ENCODE data around the gene THAP6.
"Not testable (repeated sequence)": the region's sequence is repeated elsewhere in the genome, so short reads cannot be mapped to it uniquely, and the experiment has no call there.

The THAP6 gene

DNA sequence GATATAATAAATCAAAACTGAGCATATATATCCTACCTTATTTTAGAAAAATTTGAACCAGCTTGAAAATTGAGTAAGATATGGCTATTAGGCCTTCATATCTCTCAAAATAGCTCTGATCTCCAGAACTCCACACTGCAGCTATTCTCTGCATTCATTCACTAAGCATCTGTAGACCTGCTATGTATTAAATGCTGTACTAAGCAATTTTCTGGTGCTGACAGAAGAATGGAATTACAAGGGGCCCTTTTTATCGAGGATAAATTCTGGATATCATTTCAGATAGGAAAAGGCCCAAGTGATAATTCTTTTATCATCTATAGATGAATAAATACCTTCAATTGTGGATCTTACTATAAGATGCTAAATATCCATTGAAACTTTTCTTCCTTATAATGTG, 1.9 kb downstream of the THAP6 start:
- in situ Hi-C loops (cut with MboI; ENCODE audit: low pct_unique_long_range_greater_than_20kb, low sequenced_read_pairs), result no loop called here
- DNase-seq, result no peak

DNA sequence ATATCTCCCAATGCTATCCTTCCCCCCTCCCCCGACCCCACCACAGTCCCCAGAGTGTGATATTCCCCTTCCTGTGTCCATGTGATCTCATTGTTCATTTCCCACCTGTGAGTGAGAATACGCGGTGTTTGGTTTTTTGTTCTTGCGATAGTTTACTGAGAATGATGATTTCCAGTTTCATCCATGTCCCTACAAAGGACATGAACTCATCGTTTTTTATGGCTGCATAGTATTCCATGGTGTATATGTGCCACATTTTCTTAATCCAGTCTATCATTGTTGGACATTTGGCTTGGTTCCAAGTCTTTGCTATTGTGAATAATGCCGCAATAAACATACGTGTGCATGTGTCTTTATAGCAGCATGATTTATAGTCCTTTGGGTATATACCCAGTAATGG, 5.2 kb downstream of the THAP6 start:
- in situ Hi-C loops (cut with MboI; ENCODE audit: low pct_unique_long_range_greater_than_20kb, low sequenced_read_pairs); DNase-seq: not testable (repeated sequence)

- no peak for DNase-seq
- in situ Hi-C loops (cut with MboI; ENCODE audit: low pct_unique_long_range_greater_than_20kb, low sequenced_read_pairs), result no loop called here
Observed at GRCh38 chr4:75525086-75525485, 10.8 kb downstream of the THAP6 start.

DNA sequence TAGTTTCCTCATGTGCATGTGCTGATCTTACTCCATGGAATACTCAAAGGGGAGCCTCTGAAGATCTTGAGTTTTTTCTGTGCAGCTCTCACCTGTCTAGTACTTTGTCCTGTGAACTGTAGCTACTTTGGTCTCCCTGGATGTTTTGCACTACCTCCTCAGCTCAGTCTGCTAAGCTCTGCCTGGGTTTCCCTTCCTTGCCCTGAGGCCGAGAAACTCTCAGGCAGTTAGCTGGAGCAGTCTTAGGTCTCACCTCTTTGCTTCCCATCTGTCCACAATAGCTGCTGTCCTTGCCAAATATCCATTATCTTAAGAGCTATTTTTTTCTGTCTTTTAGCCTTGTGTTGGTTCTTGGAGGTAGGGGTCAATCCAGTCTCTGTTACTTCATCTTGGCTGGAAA, 11.6 kb downstream of the THAP6 start:
- in situ Hi-C loops (cut with MboI; ENCODE audit: low pct_unique_long_range_greater_than_20kb, low sequenced_read_pairs), result no loop called here
- no peak for DNase-seq

DNA sequence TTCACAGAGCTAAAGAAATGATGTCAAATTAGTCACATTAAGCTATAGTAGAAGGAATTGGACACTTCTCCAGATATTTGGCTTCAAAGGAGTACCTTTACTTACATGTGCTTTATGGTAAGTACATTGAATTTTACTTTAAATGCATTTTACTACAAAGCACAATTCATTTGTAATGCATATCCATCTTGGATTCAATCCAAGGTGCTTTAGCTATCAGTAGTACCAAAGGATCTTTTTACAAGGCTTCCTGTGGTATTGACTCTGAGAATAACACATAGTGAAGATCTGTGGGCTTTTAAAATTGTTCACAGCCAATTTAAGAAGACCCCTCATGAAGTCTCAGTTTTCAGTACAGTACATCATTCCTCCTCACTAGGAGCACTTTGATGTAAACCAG, 13.2 kb downstream of the THAP6 start:
- DNase-seq, result no peak
- in situ Hi-C loops (cut with MboI; ENCODE audit: low pct_unique_long_range_greater_than_20kb, low sequenced_read_pairs), result no loop called here

- DNase-seq, result no peak
- in situ Hi-C loops (cut with MboI; ENCODE audit: low pct_unique_long_range_greater_than_20kb, low sequenced_read_pairs), result no loop called here
Observed at GRCh38 chr4:75530556-75531322, 16.5 kb downstream of the THAP6 start.

DNA sequence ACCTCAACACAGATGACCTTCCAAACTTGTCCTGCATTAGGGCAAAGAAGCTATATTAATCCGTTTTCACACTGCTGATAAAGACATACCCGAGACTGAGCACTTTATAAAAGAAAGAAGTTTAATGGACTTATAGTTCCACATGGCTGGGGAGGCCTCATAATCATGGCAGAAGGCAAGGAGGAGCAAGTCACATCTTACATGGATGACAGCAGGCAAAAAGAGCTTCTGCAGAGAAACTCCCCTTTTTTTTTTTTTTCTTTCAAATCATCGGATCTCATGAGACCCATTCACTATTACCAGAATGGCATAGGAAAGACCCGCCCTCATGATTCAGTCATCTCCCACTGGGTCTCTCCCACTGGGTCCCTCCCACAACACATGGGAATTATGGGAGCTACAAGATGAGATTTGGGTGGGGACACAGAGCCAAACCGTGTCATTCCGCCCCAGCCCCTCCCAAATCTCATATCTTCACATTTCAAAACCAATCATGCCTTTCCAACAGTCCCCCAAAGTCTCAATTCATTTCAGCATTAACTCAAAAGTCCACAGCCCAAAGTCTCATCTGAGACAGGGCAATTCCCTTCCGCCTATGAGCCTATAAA, 17.4 kb downstream of the THAP6 start:
- in situ Hi-C loops (cut with MboI; ENCODE audit: low pct_unique_long_range_greater_than_20kb, low sequenced_read_pairs); DNase-seq: not testable (repeated sequence)

GRCh38 chr4:75533339-75533887, 19.1 kb downstream of the THAP6 start:
- in situ Hi-C loops (cut with MboI; ENCODE audit: low pct_unique_long_range_greater_than_20kb, low sequenced_read_pairs); DNase-seq: not testable (repeated sequence)

DNA sequence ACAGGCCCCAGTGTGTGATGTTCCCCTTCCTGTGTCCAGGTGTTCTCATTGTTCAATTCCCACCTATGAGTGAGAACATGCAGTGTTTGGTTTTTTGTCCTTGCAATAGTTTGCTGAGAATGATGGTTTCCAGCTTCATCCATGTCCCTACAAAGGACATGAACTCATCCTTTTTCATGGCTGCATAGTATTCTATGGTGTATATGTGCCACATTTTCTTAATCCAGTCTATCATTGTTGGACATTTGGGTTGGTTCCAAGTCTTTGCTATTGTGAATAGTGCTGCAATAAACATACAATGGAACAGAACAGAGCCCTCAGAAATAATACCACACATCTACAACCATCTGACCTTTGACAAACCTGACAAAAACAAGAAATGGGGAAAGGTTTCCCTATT, 19.7 kb downstream of the THAP6 start:
- in situ Hi-C loops (cut with MboI; ENCODE audit: low pct_unique_long_range_greater_than_20kb, low sequenced_read_pairs); DNase-seq: not testable (repeated sequence)

DNA sequence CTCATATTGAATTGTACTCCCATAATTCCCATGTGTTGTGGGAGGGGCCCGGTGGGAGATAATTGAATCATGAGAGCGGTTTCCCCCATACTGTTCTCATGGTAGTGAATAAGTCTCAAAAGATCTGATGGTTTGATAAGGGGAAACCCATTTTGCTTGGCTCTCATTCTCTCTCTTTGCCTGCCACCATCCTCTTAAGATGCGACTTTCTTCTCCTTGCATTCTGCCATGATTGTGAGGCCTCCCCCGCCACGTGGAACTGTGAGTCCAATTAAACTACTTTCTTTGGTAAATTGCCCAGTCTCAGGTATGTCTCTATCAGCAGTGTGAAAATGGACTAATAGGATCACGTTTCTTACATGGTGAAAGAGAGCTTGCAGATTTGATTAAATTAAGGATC, 23.0 kb downstream of the THAP6 start:
- DNase-seq; in situ Hi-C loops (cut with MboI; ENCODE audit: low pct_unique_long_range_greater_than_20kb, low sequenced_read_pairs): not testable (repeated sequence)

- in situ Hi-C loops (cut with MboI; ENCODE audit: low pct_unique_long_range_greater_than_20kb, low sequenced_read_pairs), result no loop called here
- DNase-seq, result no peak
Observed at GRCh38 chr4:75542824-75543223, 28.6 kb downstream of the THAP6 start.

DNA sequence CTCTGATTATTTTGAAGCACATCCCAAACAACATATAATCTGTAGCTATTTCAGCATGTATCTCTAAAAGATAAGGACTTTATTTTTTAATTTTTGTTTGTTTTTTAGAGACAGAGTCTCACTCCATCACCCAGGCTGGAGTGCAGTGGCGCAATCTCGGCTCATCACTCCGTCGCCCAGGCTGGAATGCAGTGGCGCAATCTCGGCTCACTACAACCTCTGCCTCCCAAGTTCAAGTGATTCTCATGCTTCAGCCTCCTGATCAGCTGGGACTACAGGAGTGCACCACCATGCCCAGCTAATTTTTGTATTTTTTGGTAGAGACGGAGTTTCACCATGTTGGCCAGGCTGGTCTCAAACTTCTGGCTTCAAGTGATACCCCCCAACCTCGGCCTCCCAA, 29.9 kb downstream of the THAP6 start:
- DNase-seq; in situ Hi-C loops (cut with MboI; ENCODE audit: low pct_unique_long_range_greater_than_20kb, low sequenced_read_pairs): not testable (repeated sequence)

DNA sequence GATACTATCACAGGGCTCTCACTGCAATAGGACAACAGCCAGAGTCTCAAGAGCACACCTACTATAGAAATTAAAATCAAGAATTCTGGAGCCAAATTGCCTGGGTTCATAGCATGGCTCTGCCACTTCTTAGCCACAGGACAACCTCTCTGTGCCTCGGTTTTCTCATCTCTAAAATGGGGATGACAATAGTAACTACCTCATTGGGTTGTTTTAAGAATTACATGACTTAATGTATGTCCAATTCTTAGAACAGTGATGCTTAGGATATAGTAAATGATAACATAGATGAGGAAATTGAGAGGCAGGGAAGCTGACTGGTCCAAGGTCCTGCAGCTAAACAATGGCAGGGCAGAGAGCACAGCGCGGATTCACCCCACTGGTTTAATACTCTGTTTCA, 30.6 kb downstream of the THAP6 start:
- no peak for DNase-seq
- in situ Hi-C loops (cut with MboI; ENCODE audit: low pct_unique_long_range_greater_than_20kb, low sequenced_read_pairs), result no loop called here

DNA sequence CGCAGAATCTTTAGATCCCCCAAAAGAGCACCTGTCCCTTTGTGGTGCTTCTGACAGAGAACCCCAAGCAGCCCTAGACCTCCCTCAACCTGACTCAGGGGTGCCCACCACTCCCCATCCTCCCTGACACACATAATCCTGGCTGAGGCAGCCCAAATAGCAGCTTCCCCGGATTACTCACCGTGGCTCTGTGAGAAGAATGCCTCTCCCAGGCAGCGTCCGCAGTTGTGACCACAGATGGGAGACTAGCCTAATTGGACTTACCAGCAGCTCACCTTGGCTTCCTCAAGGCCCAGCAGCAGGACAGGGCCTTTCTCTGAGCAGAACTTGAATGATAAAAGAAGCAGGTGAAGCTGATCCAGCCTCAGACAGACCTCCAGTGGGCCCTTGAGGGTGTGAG, 31.3 kb downstream of the THAP6 start:
- in situ Hi-C loops (cut with MboI; ENCODE audit: low pct_unique_long_range_greater_than_20kb, low sequenced_read_pairs), result no loop called here
- no peak for DNase-seq

- in situ Hi-C loops (cut with MboI; ENCODE audit: low pct_unique_long_range_greater_than_20kb, low sequenced_read_pairs), result no loop called here
- peak; percentile 40 for DNase-seq
Observed at GRCh38 chr4:75547647-75548387, 33.5 kb downstream of the THAP6 start.

- no peak for DNase-seq
- in situ Hi-C loops (cut with MboI; ENCODE audit: low pct_unique_long_range_greater_than_20kb, low sequenced_read_pairs), result no loop called here
Observed at GRCh38 chr4:75549019-75549418, 34.7 kb downstream of the THAP6 start.

DNA sequence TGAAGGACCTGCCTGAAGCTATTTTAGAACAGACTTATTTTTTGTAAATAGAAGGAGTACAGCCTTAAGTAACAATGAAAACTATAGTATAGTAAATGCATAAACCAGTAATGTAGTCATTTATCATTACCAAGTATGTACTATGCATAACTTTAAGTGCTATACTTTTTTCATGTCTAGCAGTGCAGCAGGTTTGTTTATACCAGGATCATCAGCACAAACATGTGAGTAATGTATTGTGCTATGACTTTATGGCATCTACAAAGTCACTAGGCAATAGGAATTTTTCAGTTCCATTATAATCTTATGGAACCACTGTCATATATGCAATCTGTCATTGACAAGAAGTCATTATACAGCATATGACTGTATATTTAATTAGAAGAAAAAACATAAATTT, 38.2 kb downstream of the THAP6 start:
- no peak for DNase-seq
- in situ Hi-C loops (cut with MboI; ENCODE audit: low pct_unique_long_range_greater_than_20kb, low sequenced_read_pairs), result no loop called here

DNA sequence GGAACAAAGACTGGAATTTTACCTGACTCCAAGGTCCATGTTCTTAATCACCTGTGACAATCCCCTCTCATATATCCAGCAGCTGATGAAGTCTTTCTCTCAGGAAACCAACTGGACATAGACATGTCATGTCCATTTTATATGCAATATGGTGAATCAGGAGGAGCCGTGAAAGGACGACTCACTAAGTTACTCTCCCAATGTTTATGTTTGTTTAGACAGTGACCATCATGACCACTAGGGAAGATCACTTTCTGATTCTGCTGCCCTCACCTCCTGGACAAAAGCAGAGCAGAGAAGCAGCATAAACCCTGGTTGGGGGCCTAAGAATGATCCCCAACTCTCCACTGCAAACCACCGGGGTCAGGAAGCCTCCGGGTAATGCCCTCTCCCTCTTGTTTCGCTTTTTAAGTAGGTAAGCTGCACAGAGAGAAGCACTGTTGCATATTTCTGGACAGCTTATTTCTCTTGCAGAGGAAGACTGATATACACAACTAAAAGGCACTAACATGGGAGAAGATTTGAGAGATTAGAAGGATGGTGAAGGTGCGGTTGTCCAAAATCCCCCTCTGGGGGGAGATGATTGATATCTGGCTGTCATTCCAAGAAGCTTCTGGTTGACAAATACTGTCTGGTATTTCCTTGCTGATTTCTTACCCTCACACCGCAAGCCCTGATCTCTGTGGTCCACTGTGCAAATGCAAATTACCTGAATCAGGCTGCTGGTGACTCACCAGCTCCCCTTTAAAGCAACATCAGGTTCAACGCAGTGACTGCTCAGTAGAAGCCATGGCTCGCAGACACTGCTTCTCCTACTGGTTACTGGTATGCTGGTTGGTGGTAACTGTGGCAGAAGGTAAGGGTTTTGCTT, 41.3 kb downstream of the THAP6 start, which contains the start of gene ODAPH:
TSS of gene ODAPH (plus strand) at position 773 of the 871 bp plus-strand sequence. CDS start at position 790, 17 bp downstream.
- DNase-seq, result no peak
- in situ Hi-C loops (cut with MboI; ENCODE audit: low pct_unique_long_range_greater_than_20kb, low sequenced_read_pairs), result no loop called here

DNA sequence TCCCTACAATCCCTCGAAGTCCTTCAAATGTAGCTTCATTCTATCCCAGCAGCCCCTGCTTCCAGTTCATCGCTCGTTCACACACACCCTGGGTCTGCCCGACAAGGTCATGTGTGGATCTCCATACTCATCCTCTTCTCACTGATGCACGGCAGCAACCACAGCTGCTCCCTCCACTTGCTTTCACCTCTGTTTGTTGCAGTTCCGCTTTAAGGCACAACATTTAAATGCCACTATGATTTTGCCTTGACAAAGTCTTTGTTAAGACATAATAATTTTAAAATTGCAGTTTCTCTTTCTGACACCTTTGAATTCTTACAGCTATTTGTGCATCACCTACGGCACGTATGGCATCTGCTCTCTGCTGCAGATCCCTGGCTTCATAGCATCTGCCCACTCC, 43.4 kb downstream of the THAP6 start:
- DNase-seq, result no peak
- in situ Hi-C loops (cut with MboI; ENCODE audit: low pct_unique_long_range_greater_than_20kb, low sequenced_read_pairs), result no loop called here
